Uterus (tissue), 2 donors: ENCODE measurements around the gene PCDHB13.

Experiments used
- CTCF ChIP-seq, 4 experiments: fragments of 200-600 bp in 2 of 4; fragments of 450-650 bp in 2 of 4; sonication (generic) in 2 of 4; IDR thresholded peaks; one replicate each; pipeline ENCODE4 v1.5.1; 2016 to 2019; ENCODE audit warnings: antibody characterized with exemption in 4 of 4, mild to moderate bottlenecking in 2 of 4, moderate library complexity in 1 of 4
- POLR2A ChIP-seq, 2 donors: fragments of 450-650 bp; IDR thresholded peaks; one replicate each; pipeline ENCODE4 v1.6.1; 2016; ENCODE audit warnings: antibody characterized with exemption in 2 of 2, mild to moderate bottlenecking in 1 of 2, moderate library complexity in 1 of 2

- TF ChIP-seq CTCF (IDR thresholded peaks at IDR 0.05) (peak in 1 of 4 experiments; percentile 6), POLR2A (IDR thresholded peaks at IDR 0.05) (no peak)
Observed at GRCh38 chr5:141192110-141192725, 21.5 kb upstream of the PCDHB13 start, which contains the start of gene PCDHB10.
